Upper lobe of right lung (tissue), 1 donor: Measurements from ENCODE around the gene DBET. TPM values are rescaled to one million over a fixed set of nuclear protein-coding genes. Genes with fewer than 3 reads are reported as not detected.
"Not testable (repeated sequence)": the region's sequence is repeated elsewhere in the genome, so short reads cannot be mapped to it uniquely, and the experiment has no call there.

Experiments
- ATAC-seq: fragments of 200-7000 bp; cut with Tn5 transposase; one replicate; pipeline ENCODE4 v1.9.1; 2020; ENCODE audit warnings: mild to moderate bottlenecking, moderate library complexity
- DNase-seq: peaks from one replicate; pipeline ENCODE4 v3.0.0-alpha.2; 2020
- H3K27ac ChIP-seq: fragments of 200-600 bp; one replicate; pipeline ENCODE4 v1.8.0; 2022
- H3K27me3 ChIP-seq: fragments of 200-600 bp; one replicate; pipeline ENCODE4 v1.8.0; 2022; ENCODE audit warnings: mild to moderate bottlenecking
- H3K36me3 ChIP-seq: fragments of 200-600 bp; one replicate; pipeline ENCODE4 v1.8.0; 2022
- H3K4me1 ChIP-seq: fragments of 200-600 bp; one replicate; pipeline ENCODE4 v1.8.0; 2022
- H3K4me3 ChIP-seq: fragments of 200-600 bp; one replicate; pipeline ENCODE4 v1.8.0; 2022; ENCODE audit warnings: mild to moderate bottlenecking
- H3K9me3 ChIP-seq: fragments of 200-600 bp; one replicate; pipeline ENCODE4 v1.8.0; 2022
- CTCF ChIP-seq: fragments of 200-600 bp; IDR thresholded peaks from one replicate; pipeline ENCODE4 v1.8.0; 2022; ENCODE audit warnings: antibody characterized with exemption
- intact Hi-C: fragments of 100-400 bp; cut with DNase I; formaldehyde crosslinking; loops from one replicate; pipeline ENCODE4 v1.11.0; 2022
- total RNA-seq: library from RNA; stranded (reverse); fragmentation: NEBNext Ultra II Directional; extraction: Animal tissue kit (Norgen Biotek cat#: 25700); gene quantifications from one replicate; pipeline ENCODE4 v1.2.1, GENCODE V29; 2021
- donor health status: DM: no; HTN: yes; CAD: no; lungs with severe emphysema.

Gene DBET
- total RNA-seq, 1 donor from 2014 or later: not detected

- DNase-seq (no peak), ATAC-seq (no peak)
- TF ChIP-seq CTCF: no peak
- H3K27me3 ChIP-seq: peaks cover 71% of the 10 kb centered on the region
- intact Hi-C loops: no loop called here
- no peak overlapping the region for H3K4me3 ChIP-seq
- no peak overlapping the region for H3K27ac ChIP-seq
- no peaks in the 10 kb centered on the region for H3K36me3 ChIP-seq
- H3K4me1 ChIP-seq: no peaks in the 10 kb centered on the region
- no peaks in the 10 kb centered on the region for H3K9me3 ChIP-seq
These were observed 45.9 kb upstream of the DBET start for GRCh38 chr4:190018201-190018920.

GRCh38 chr4:190019023-190019858 lies 45.1 kb upstream of the DBET start:
- Histone ChIP-seq H3K4me1 (no peaks in the 10 kb centered on the region), H3K36me3 (no peaks in the 10 kb centered on the region), H3K27me3 (peaks cover 67% of the 10 kb centered on the region), H3K4me3 (no peak overlapping the region), H3K27ac (no peak overlapping the region), H3K9me3 (no peaks in the 10 kb centered on the region)
- no peak for DNase-seq
- intact Hi-C loops: no loop called here
- TF ChIP-seq CTCF: no peak
- ATAC-seq: no peak

- H3K27me3 ChIP-seq: peaks cover 62% of the 10 kb centered on the region
- DNase-seq, H3K36me3 ChIP-seq, intact Hi-C loops, H3K4me3 ChIP-seq, H3K9me3 ChIP-seq, ATAC-seq, H3K4me1 ChIP-seq, H3K27ac ChIP-seq: not testable (repeated sequence)
These were observed 44.3 kb upstream of the DBET start for GRCh38 chr4:190019859-190020463.

GRCh38 chr4:190020790-190021717 lies 43.2 kb upstream of the DBET start:
- Histone ChIP-seq H3K9me3 (no peaks in the 10 kb centered on the region), H3K4me1 (no peaks in the 10 kb centered on the region), H3K27me3 (peaks cover 51% of the 10 kb centered on the region), H3K4me3 (no peak overlapping the region), H3K36me3 (no peaks in the 10 kb centered on the region), H3K27ac (no peak overlapping the region)
- peak; percentile 74 for DNase-seq
- peak; percentile 35 for ATAC-seq
- no peak for TF ChIP-seq CTCF
- intact Hi-C loops: no loop called here

GRCh38 chr4:190021973-190022372 lies 42.3 kb upstream of the DBET start:
- peaks cover 42% of the 10 kb centered on the region for H3K27me3 ChIP-seq
- H3K36me3 ChIP-seq, ATAC-seq, H3K4me1 ChIP-seq, H3K9me3 ChIP-seq, DNase-seq, H3K4me3 ChIP-seq, H3K27ac ChIP-seq, intact Hi-C loops: not testable (repeated sequence)

GRCh38 chr4:190022614-190023281 lies 41.6 kb upstream of the DBET start:
- ATAC-seq: peak; percentile 76
- H3K4me1 ChIP-seq, H3K36me3 ChIP-seq, H3K27ac ChIP-seq, H3K9me3 ChIP-seq, intact Hi-C loops, DNase-seq: not testable (repeated sequence)
- peaks cover 34% of the 10 kb centered on the region for H3K27me3 ChIP-seq
- H3K4me3 ChIP-seq: peak overlapping the region; percentile 25

- ATAC-seq, H3K27ac ChIP-seq, H3K36me3 ChIP-seq, DNase-seq, H3K9me3 ChIP-seq, H3K27me3 ChIP-seq, H3K4me1 ChIP-seq, H3K4me3 ChIP-seq, intact Hi-C loops: not testable (repeated sequence)
These were observed 37.1 kb upstream of the DBET start, which contains the start of gene FRG2 for GRCh38 chr4:190027156-190027555. Gene FRG2 (minus strand): TSS chr4:190027256. CDS start chr4:190027204, 52 bp downstream.

GRCh38 chr4:190031264-190031663 lies 33.0 kb upstream of the DBET start:
- ATAC-seq, H3K4me3 ChIP-seq, H3K9me3 ChIP-seq, intact Hi-C loops, DNase-seq, H3K4me1 ChIP-seq, H3K27ac ChIP-seq, H3K36me3 ChIP-seq: not testable (repeated sequence)
- peaks cover 18% of the 10 kb centered on the region for H3K27me3 ChIP-seq

GRCh38 chr4:190037704-190038388 lies 26.5 kb upstream of the DBET start:
- DNase-seq, H3K36me3 ChIP-seq, H3K4me3 ChIP-seq, H3K27ac ChIP-seq, H3K4me1 ChIP-seq, H3K9me3 ChIP-seq, intact Hi-C loops: not testable (repeated sequence)
- H3K27me3 ChIP-seq: peaks cover 21% of the 10 kb centered on the region
- ATAC-seq: peak; percentile 57
